Stimulated activated CD4-positive, alpha-beta T cell treated with anti-CD3 and anti-CD28 coated beads, Interleukin-4, amount 100 ng/mL, for 1 hour (primary cell): ENCODE measurements around the gene ETV1.
"Not testable (repeated sequence)": the region's sequence is repeated elsewhere in the genome, so short reads cannot be mapped to it uniquely, and the experiment has no call there.

Experiments used
- DNase-seq: peaks from one replicate; pipeline ENCODE4 v3.0.0-alpha.2; 2020

Gene ETV1

GRCh38 chr7:13920053-13920697 is 69.3 kb downstream of the ETV1 start:
- no peak for DNase-seq

- DNase-seq = not testable (repeated sequence)
Measured at GRCh38 chr7:13918333-13918732, 71.1 kb downstream of the ETV1 start.

- DNase-seq = not testable (repeated sequence)
Measured at GRCh38 chr7:13917103-13917502, 72.4 kb downstream of the ETV1 start.

- DNase-seq = no peak
Measured at GRCh38 chr7:13915891-13916290, 73.6 kb downstream of the ETV1 start.

GRCh38 chr7:13912715-13913278 is 76.7 kb downstream of the ETV1 start:
- no peak for DNase-seq

- DNase-seq = no peak
Measured at GRCh38 chr7:13911909-13912308, 77.6 kb downstream of the ETV1 start.

- no peak for DNase-seq
Measured at GRCh38 chr7:13910805-13911551, 78.5 kb downstream of the ETV1 start.

- no peak for DNase-seq
Measured at GRCh38 chr7:13908667-13909397, 80.6 kb downstream of the ETV1 start.

GRCh38 chr7:13907831-13908230 is 81.6 kb downstream of the ETV1 start:
- DNase-seq = no peak

- no peak for DNase-seq
Measured at GRCh38 chr7:13904689-13905088, 84.8 kb downstream of the ETV1 start.

- no peak for DNase-seq
Measured at GRCh38 chr7:13904007-13904406, 85.5 kb downstream of the ETV1 start.

- no peak for DNase-seq
Measured at GRCh38 chr7:13901577-13901976, 87.9 kb downstream of the ETV1 start.

- no peak for DNase-seq
Measured at GRCh38 chr7:13898957-13899670, 90.4 kb downstream of the ETV1 start.

- DNase-seq = no peak
Measured at GRCh38 chr7:13897819-13898218, 91.6 kb downstream of the ETV1 start.

- no peak for DNase-seq
Measured at GRCh38 chr7:13894954-13895353, 94.5 kb downstream of the ETV1 start.

GRCh38 chr7:13894377-13894776 is 95.1 kb downstream of the ETV1 start:
- no peak for DNase-seq

GRCh38 chr7:13890793-13891192 is 98.7 kb downstream of the ETV1 start:
- no peak for DNase-seq

GRCh38 chr7:13886356-13886755 is 103.1 kb downstream of the ETV1 start:
- DNase-seq = no peak

- no peak for DNase-seq
Measured at GRCh38 chr7:13882051-13882450, 107.4 kb downstream of the ETV1 start.

GRCh38 chr7:13880789-13881188 is 108.7 kb downstream of the ETV1 start:
- DNase-seq = no peak

GRCh38 chr7:13879994-13880686 is 109.3 kb downstream of the ETV1 start:
- DNase-seq = no peak

GRCh38 chr7:13879143-13879542 is 110.3 kb downstream of the ETV1 start:
- no peak for DNase-seq
